Lower lobe of right lung (tissue), 2 donors: ENCODE data around the gene ZNF264. TPM values are rescaled to one million over a fixed set of nuclear protein-coding genes. Genes with fewer than 3 reads are reported as not detected.

Experiments used
- ATAC-seq, 2 donors: fragments of 200-7000 bp; cut with Tn5 transposase; one replicate each; pipeline ENCODE4 v1.9.1; 2020 to 2022; ENCODE audit warnings: mild to moderate bottlenecking in 2 of 2, moderate library complexity in 2 of 2
- DNase-seq: peaks from one replicate; pipeline ENCODE4 v3.0.0-alpha.2; 2020
- H3K27ac ChIP-seq: fragments of 200-600 bp; one replicate; pipeline ENCODE4 v1.8.0; 2022
- H3K27me3 ChIP-seq: fragments of 200-600 bp; one replicate; pipeline ENCODE4 v1.8.0; 2022; ENCODE audit warnings: low read depth
- H3K36me3 ChIP-seq: fragments of 200-600 bp; one replicate; pipeline ENCODE4 v1.8.0; 2022; ENCODE audit warnings: mild to moderate bottlenecking
- H3K4me1 ChIP-seq: fragments of 200-600 bp; one replicate; pipeline ENCODE4 v1.8.0; 2022
- H3K4me3 ChIP-seq: fragments of 200-600 bp; one replicate; pipeline ENCODE4 v1.8.0; 2022; ENCODE audit warnings: mild to moderate bottlenecking
- H3K9me3 ChIP-seq: fragments of 200-600 bp; one replicate; pipeline ENCODE4 v1.8.0; 2022
- CTCF ChIP-seq: fragments of 200-600 bp; IDR thresholded peaks from one replicate; pipeline ENCODE4 v1.8.0; 2022; ENCODE audit warnings: antibody characterized with exemption, mild to moderate bottlenecking
- intact Hi-C: fragments of 100-400 bp; cut with DNase I; formaldehyde crosslinking; loops from one replicate; pipeline ENCODE4 v1.11.0; 2022
- long read RNA-seq: library from polyadenylated mRNA; unstranded; transcript quantifications from one replicate; pipeline ENCODE4 v2.0.0, GENCODE V29; 2021
- total RNA-seq: library from RNA; stranded (reverse); fragmentation: NEBNext Ultra II Directional; extraction: Animal tissue kit (Norgen Biotek cat#: 25700); gene quantifications from one replicate; pipeline ENCODE4 v1.2.1, GENCODE V29; 2021
- donor health status: DM: no; HTN: yes; CAD: no; lungs with severe emphysema.

Gene ZNF264
- total RNA-seq: 41.9 TPM
- long read RNA-seq, full-length matches to known transcripts: 3 of 10 reads
- long read RNA-seq, partial matches to known transcripts: 0 of 10 reads
- long read RNA-seq, other reads (novel, unspliced or antisense): 7 of 10 reads

GRCh38 chr19:57191141-57192076 is at the start of gene ZNF264:
ZNF264 (plus strand) TSS chr19:57191500; CDS start chr19:57191914, 414 bp downstream.
- Histone ChIP-seq H3K36me3 (peaks cover 29% of the 10 kb centered on the region), H3K9me3 (peaks cover 4% of the 10 kb centered on the region), H3K4me1 (peaks cover 20% of the 10 kb centered on the region), H3K4me3 (peak within 1 kb of the TSS; percentile 100), H3K27me3 (no peaks in the 10 kb centered on the region), H3K27ac (peak within 1 kb of the TSS; percentile 88)
- no peak for TF ChIP-seq CTCF
- DNase-seq: peak; percentile 95
- peak; percentile 98 to 99 for ATAC-seq
- intact Hi-C loops: no loop called here

- H3K9me3 ChIP-seq: no peaks in the 10 kb centered on the region
- H3K27me3 ChIP-seq: no peaks in the 10 kb centered on the region
- no peaks in the 10 kb centered on the region for H3K36me3 ChIP-seq
- no peak overlapping the region for H3K27ac ChIP-seq
- ATAC-seq (no peak), DNase-seq (no peak)
- intact Hi-C loops: no loop called here
- H3K4me3 ChIP-seq: no peak overlapping the region
- TF ChIP-seq CTCF: no peak
- no peaks in the 10 kb centered on the region for H3K4me1 ChIP-seq
These were observed 49.6 kb upstream of the ZNF264 start for GRCh38 chr19:57141699-57142098.

GRCh38 chr19:57152921-57153320 is 38.4 kb upstream of the ZNF264 start:
- no peaks in the 10 kb centered on the region for H3K9me3 ChIP-seq
- DNase-seq (no peak), ATAC-seq (no peak)
- no peak overlapping the region for H3K27ac ChIP-seq
- intact Hi-C loops: no loop called here
- no peaks in the 10 kb centered on the region for H3K4me1 ChIP-seq
- H3K27me3 ChIP-seq: no peaks in the 10 kb centered on the region
- TF ChIP-seq CTCF: no peak
- H3K36me3 ChIP-seq: no peaks in the 10 kb centered on the region
- H3K4me3 ChIP-seq: no peak overlapping the region

GRCh38 chr19:57161985-57162539 is 29.2 kb upstream of the ZNF264 start:
- ATAC-seq: peak in 1 of 2 donors; percentile 23
- Histone ChIP-seq H3K4me1 (no peaks in the 10 kb centered on the region), H3K27ac (peak overlapping the region; percentile 10), H3K9me3 (no peaks in the 10 kb centered on the region), H3K36me3 (no peaks in the 10 kb centered on the region), H3K27me3 (no peaks in the 10 kb centered on the region), H3K4me3 (no peak overlapping the region)
- intact Hi-C loops: no loop called here
- no peak for DNase-seq
- TF ChIP-seq CTCF: no peak

GRCh38 chr19:57165846-57166245 is 25.5 kb upstream of the ZNF264 start:
- no peak for DNase-seq
- TF ChIP-seq CTCF: no peak
- no peak overlapping the region for H3K27ac ChIP-seq
- intact Hi-C loops: no loop called here
- no peak for ATAC-seq
- H3K4me1 ChIP-seq: no peaks in the 10 kb centered on the region
- H3K27me3 ChIP-seq: no peaks in the 10 kb centered on the region
- no peaks in the 10 kb centered on the region for H3K36me3 ChIP-seq
- no peak overlapping the region for H3K4me3 ChIP-seq
- H3K9me3 ChIP-seq: no peaks in the 10 kb centered on the region
